ENCODE data around the gene BAIAP2L1. TPM values are rescaled to one million over a fixed set of nuclear protein-coding genes. Genes with fewer than 3 reads are reported as not detected.
A peak's percentile ranks its signal among the peaks of the same experiment; 100 is the strongest.

Gene BAIAP2L1
- total and polyA plus RNA-seq, 2 of the 8 experiments (the other 6 are each of a cell fraction or from before 2014, with no cell fraction given) = 19.2 to 42.9 TPM

GRCh38 chr7:98285157-98286092, 115.5 kb downstream of the BAIAP2L1 start:
- Histone ChIP-seq H2AK5ac (ENCODE audit: low read depth, low read length) (peak overlapping the region; percentile 15; the same call in 1 of the 2 replicates), H3K27ac (ENCODE audit: low read depth, low read length) (no peak overlapping the region), H3K27me3 (replicated peaks in 1 of 4; ENCODE audit: control insufficient read depth in 3 of 4, extremely low read depth in 1 of 4, insufficient read depth in 3 of 4, low read length in 3 of 4) (no peaks in the 10 kb centered on the region), H4K20me1 (replicated peaks in 1 of 2; ENCODE audit: control insufficient read depth in 1 of 2, insufficient read depth in 2 of 2, low read length in 2 of 2) (peaks cover 37 to 45% of the 10 kb centered on the region in 2 experiments), H3K23ac (ENCODE audit: insufficient read length) (no peak overlapping the region), H3K23me2 (ENCODE audit: low read depth, low read length) (peaks cover 5% of the 10 kb centered on the region; the same call in 1 of the 2 replicates), H2BK15ac (ENCODE audit: low read length) (no peak overlapping the region), H2BK12ac (ENCODE audit: low read depth, low read length) (no peak overlapping the region), H3K56ac (replicated peaks; ENCODE audit: insufficient read length, low read depth, low read length) (no peak overlapping the region), H3K4me2 (ENCODE audit: insufficient read depth in 1 of 2, low read depth in 2 of 2, low read length in 2 of 2) (no peak overlapping the region), H3K4ac (replicated peaks; ENCODE audit: insufficient read length, low read depth, low read length) (no peak overlapping the region), H3K18ac (ENCODE audit: extremely low read depth, low read length) (no peak overlapping the region), H2AFZ (ENCODE audit: low read length) (no peak overlapping the region), H2BK5ac (ENCODE audit: low read depth, low read length) (0 out of 2 replicates have a peak overlapping the region, but pooled peaks have one; percentile 44), H3K79me1 (ENCODE audit: low read depth, low read length) (peaks cover 13% of the 10 kb centered on the region), H4K8ac (ENCODE audit: extremely low read depth, insufficient read depth, low read length) (peak overlapping the region; percentile 88; the same call in 1 of the 2 replicates), H3K9me3 (ENCODE audit: insufficient read depth in 2 of 2, low read depth in 1 of 2, low read length in 1 of 2) (no peaks in the 10 kb centered on the region), H3K4me1 (replicated peaks in 1 of 4; ENCODE audit: control insufficient read depth in 3 of 4, insufficient read depth in 4 of 4, low read length in 3 of 4) (peaks cover 4 to 26% (median 18%) of the 10 kb centered on the region in 4 experiments), H3K14ac (ENCODE audit: insufficient read length) (no peak overlapping the region), H3K79me2 (ENCODE audit: control insufficient read depth in 1 of 2, insufficient read depth in 2 of 2, low read length in 2 of 2) (peaks cover 7 to 61% of the 10 kb centered on the region in 2 experiments), H2BK20ac (ENCODE audit: low read length) (no peak overlapping the region), H3K36me3 (ENCODE audit: control insufficient read depth in 2 of 4, insufficient read depth in 4 of 4, low read length in 3 of 4) (no peaks in the 10 kb centered on the region; a peak in 1 of 8 replicates), H4K91ac (replicated peaks; ENCODE audit: insufficient read length, low read length) (peak overlapping the region; percentile 27), H3K4me3 (ENCODE audit: extremely low read depth in 1 of 4, insufficient read depth in 2 of 4, low read depth in 3 of 4, low read length in 4 of 4) (no peak overlapping the region), H2BK120ac (replicated peaks; ENCODE audit: low read depth, low read length) (no peak overlapping the region), H3K9ac (replicated peaks in 1 of 4; ENCODE audit: extremely low read depth in 1 of 4, low read depth in 3 of 4, low read length in 3 of 4) (peak overlapping the region in 1 of 4 experiments; percentile 11; a peak in 1 of 7 replicates), H4K5ac (ENCODE audit: insufficient read length, low read depth, low read length) (no peak overlapping the region)
- FAIRE-seq (no peak), DNase-seq (ENCODE audit: low read depth in 1 of 2, low spot score in 2 of 2) (no peak)
- POLR2A ChIA-PET (ENCODE audit: partially characterized antibody) = interaction anchor here (1.1 kb wide), 1 partner anchor 10 kb away, joined by 3 read pairs; no protein-coding TSS in a partner anchor
- no peak for TF ChIP-seq USF2 (IDR thresholded peaks at IDR 0.05; ENCODE audit: low read length)
- TF ChIP-seq BCL11A (IDR thresholded peaks at IDR 0.05; ENCODE audit: low read depth in 2 of 2, low read length in 2 of 2) = no peak
- 85% methylated on average over 18 of the region's 21 CpGs; no CpG with 5 or more reads in 1 of the 2 experiments for WGBS, 2 experiments (ENCODE audit: extremely low coverage in 1 of 2, insufficient coverage in 1 of 2, insufficient read length in 1 of 2, insufficient replicate concordance in 2 of 2, low coverage in 1 of 2, low lambda C conversion rate in 2 of 2, missing lambda C conversion rate in 1 of 2)
- CTCF ChIA-PET (ENCODE audit: partially characterized antibody) = interaction anchor here (0.9 to 2.8 kb wide), 4 partner anchors 8 to 448 kb away, joined by 3 to 14 read pairs (median 4); no protein-coding TSS in a partner anchor
